ENCODE measurements around the gene RPA4.

- TF ChIP-seq CTCF (IDR thresholded peaks at IDR 0.05) (no peak), POLR2A (IDR thresholded peaks at IDR 0.05) (no peak), POLR2AphosphoS5 (IDR thresholded peaks at IDR 0.05) (no peak)
These were observed 22.0 kb upstream of the RPA4 start for GRCh38 chrX:96861661-96862060.

All from breast epithelium (tissue), 3 donors.